HG03060 (cell line): ENCODE results near the gene STX8.

Source experiments
- ATAC-seq: cut with Tn5 transposase; IDR thresholded peaks from one replicate; pipeline ENCODE4 v1.9.1; 2021; ENCODE audit warnings: low read depth, moderate number of reproducible peaks; ENCODE audit not compliant: unreplicated experiment

STX8 gene

DNA sequence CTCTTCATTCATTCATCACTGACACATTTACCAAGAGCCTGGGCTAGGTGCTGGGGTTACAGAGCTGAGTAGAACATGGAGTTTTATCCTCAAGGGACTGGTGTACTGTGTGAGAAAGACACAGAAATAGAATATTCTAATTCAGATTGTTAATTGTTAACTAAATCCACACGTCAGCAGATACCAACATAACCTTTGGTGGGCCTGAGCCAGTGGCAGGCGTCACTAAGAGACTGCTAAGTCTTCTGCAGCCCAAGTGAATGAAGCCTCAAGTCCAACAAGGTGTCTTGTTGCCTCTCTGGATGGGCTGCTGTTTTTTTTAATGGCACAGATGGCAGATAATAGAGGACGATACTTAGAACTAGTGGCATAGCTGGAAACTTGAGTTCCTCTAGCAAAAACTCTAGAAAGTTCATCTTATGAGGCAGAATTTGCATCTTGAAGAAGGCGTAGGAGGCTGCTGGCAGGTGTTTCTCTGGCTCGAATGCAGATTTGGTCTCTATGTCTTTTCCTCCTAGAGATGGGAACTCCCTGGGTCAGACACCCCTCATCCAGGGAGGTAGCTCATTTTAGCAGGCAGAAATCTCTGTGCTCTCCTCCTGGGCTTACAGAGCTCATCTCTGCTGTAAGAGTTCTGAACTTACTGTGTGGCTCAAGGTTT lies 374.8 kb downstream of the STX8 start:
- peak; percentile 78 for ATAC-seq
